ENCODE data around the gene SOX30.

DNA sequence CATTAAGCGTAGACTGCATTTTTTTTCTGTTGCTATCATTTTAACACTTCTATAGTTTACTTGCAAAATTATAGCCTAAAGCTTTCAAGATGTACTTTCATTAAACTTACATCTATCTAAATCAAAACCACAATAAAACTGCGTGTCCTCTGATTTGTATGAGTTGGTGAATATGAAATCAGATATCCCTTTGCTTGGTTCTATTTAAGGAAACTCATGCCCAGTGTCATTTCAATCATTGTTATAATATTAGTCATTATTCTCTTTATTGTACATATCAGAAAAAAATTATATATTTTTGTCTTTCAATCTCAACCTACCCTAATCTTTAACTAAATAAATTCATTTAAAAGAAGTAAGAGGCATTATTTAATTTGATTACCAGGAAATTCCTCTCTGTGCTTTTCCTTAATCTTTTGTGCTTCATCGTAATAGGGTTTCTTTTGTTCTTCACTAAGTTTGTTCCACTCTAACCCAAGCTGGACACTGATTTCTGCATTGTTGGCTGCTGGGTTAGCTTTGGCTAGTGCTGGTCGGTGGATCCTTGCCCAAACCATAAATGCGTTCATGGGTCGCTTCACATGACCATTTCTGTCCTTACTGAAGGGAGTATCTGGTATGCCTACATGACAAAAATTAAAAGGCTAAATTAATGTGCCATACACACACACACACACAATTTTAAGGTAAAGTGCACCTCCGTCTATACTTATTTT, 3.8 kb downstream of the SOX30 start:
- TF ChIP-seq POLR2A (IDR thresholded peaks at IDR 0.05): no peak
- TF ChIP-seq, protein P1, sequence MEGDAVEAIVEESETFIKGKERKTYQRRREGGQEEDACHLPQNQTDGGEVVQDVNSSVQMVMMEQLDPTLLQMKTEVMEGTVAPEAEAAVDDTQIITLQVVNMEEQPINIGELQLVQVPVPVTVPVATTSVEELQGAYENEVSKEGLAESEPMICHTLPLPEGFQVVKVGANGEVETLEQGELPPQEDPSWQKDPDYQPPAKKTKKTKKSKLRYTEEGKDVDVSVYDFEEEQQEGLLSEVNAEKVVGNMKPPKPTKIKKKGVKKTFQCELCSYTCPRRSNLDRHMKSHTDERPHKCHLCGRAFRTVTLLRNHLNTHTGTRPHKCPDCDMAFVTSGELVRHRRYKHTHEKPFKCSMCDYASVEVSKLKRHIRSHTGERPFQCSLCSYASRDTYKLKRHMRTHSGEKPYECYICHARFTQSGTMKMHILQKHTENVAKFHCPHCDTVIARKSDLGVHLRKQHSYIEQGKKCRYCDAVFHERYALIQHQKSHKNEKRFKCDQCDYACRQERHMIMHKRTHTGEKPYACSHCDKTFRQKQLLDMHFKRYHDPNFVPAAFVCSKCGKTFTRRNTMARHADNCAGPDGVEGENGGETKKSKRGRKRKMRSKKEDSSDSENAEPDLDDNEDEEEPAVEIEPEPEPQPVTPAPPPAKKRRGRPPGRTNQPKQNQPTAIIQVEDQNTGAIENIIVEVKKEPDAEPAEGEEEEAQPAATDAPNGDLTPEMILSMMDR (IDR thresholded peaks at IDR 0.05): no peak

Data from esophagus squamous epithelium (tissue), 4 donors.